ENCODE measurements around the gene CCT5.

GRCh38 chr5:10301842-10302610 is 51.9 kb downstream of the CCT5 start:
- TF ChIP-seq ZNF24 (tag by site-specific recombination; IDR thresholded peaks at IDR 0.05) (no peak), CTCF (tag by site-specific recombination; IDR thresholded peaks at IDR 0.05) (no peak)
